Measurements from ENCODE around the gene TSPAN33. TPM values are rescaled to one million over a fixed set of nuclear protein-coding genes. Genes with fewer than 3 reads are reported as not detected.

The TSPAN33 gene
- total and polyA plus RNA-seq, 9 of the 15 experiments (the other 6 are each of a cell fraction or from before 2014, with no cell fraction given) = 0.03 to 1.5 (median 0.23) TPM; not detected in 2

- no peaks in the 10 kb centered on the region for H3K79me2 ChIP-seq (ENCODE audit: control insufficient read depth, insufficient read depth, low read length)
- TF ChIP-seq CREB1 (IDR thresholded peaks at IDR 0.05) (no peak), CREB1 (CRISPR knock-in tag; IDR thresholded peaks at IDR 0.05) (no peak), MTA2 (IDR thresholded peaks at IDR 0.05; ENCODE audit: low read depth) (no peak), PCBP2 (IDR thresholded peaks at IDR 0.05; ENCODE audit: low read depth, low read length, poor library complexity, severe bottlenecking) (no peak), SPI1 (IDR thresholded peaks at IDR 0.05; ENCODE audit: borderline replicate concordance, low read depth, low read length) (no peak)
- ATAC-seq (no peak), DNase-seq (ENCODE audit: extremely low read depth in 1 of 4, low spot score in 3 of 4) (no peak), FAIRE-seq (no peak)
- no peaks in the 10 kb centered on the region for H4K20me1 ChIP-seq (replicated peaks; ENCODE audit: control insufficient read depth, insufficient read depth, low read length)
- H2AFZ ChIP-seq (ENCODE audit: low read depth, low read length) = no peak overlapping the region
- no peak overlapping the region for H3K4me2 ChIP-seq (ENCODE audit: insufficient read depth, low read length)
- ChIA-PET POLR2A (interaction anchor here (0.6 to 1.3 kb wide), 3 partner anchors 9 to 698 kb away, joined by 3 to 4 read pairs (median 4); no protein-coding TSS in a partner anchor), CTCF (ENCODE audit: low intra/inter-chr PET ratio) (interaction anchor here (0.6 kb wide), 1 partner anchor 74 kb away, joined by 3 read pairs; no protein-coding TSS in a partner anchor)
- in situ Hi-C loops (cut with MboI) (no loop called here), intact Hi-C loops (cut with micrococcal nuclease) (no loop called here)
- H3K9me1 ChIP-seq (ENCODE audit: control insufficient read depth, insufficient read depth, low read length) = no peaks in the 10 kb centered on the region
- no peak overlapping the region for H3K4me3 ChIP-seq
- H3K27ac ChIP-seq (ENCODE audit: extremely low read depth, low read depth, low read length) = no peak overlapping the region
- no TSS peak for BruUV-seq (replicated peaks)
- H3K9ac ChIP-seq (ENCODE audit: insufficient read depth in 1 of 2, low read depth in 2 of 2, low read length in 2 of 2) = no peak overlapping the region
- H3K4me1 ChIP-seq (replicated peaks in 1 of 2; ENCODE audit: control insufficient read depth in 2 of 2, insufficient read depth in 2 of 2, low read length in 2 of 2) = no peaks in the 10 kb centered on the region
- H3K27me3 ChIP-seq (ENCODE audit: control insufficient read depth in 2 of 2, insufficient read depth in 2 of 2, low read length in 2 of 2) = peaks cover 12 to 29% of the 10 kb centered on the region in 2 experiments
- H3K9me3 ChIP-seq (replicated peaks; ENCODE audit: control insufficient read depth, insufficient read depth, low read depth, low read length) = no peaks in the 10 kb centered on the region
- no peaks in the 10 kb centered on the region for H3K36me3 ChIP-seq (ENCODE audit: control insufficient read depth, insufficient read depth, low read length)
- 4% methylated on average over 3 of the region's 3 CpGs for WGBS (ENCODE audit: insufficient coverage, low coverage, missing lambda C conversion rate)
These were observed 7.4 kb upstream of the TSPAN33 start for GRCh38 chr7:129136887-129137642.

- no peak overlapping the region for H3K9ac ChIP-seq (ENCODE audit: insufficient read depth in 1 of 2, low read depth in 2 of 2, low read length in 2 of 2)
- no TSS peak for BruUV-seq (replicated peaks)
- no peaks in the 10 kb centered on the region for H3K9me1 ChIP-seq (ENCODE audit: control insufficient read depth, insufficient read depth, low read length)
- FAIRE-seq (no peak), DNase-seq (ENCODE audit: extremely low read depth in 1 of 4, low spot score in 3 of 4) (no peak), ATAC-seq (no peak)
- H3K27ac ChIP-seq (ENCODE audit: extremely low read depth, low read depth, low read length) = no peak overlapping the region
- POLR2A ChIA-PET = interaction anchor here (1.2 kb wide), 1 partner anchor 196 kb away, joined by 3 read pairs; no protein-coding TSS in a partner anchor
- WGBS (ENCODE audit: insufficient coverage, low coverage, missing lambda C conversion rate) = 15% methylated on average over 10 of the region's 10 CpGs
- no peaks in the 10 kb centered on the region for H3K79me2 ChIP-seq (ENCODE audit: control insufficient read depth, insufficient read depth, low read length)
- no peaks in the 10 kb centered on the region; the same call in 1 of the 2 replicates for H4K20me1 ChIP-seq (replicated peaks; ENCODE audit: control insufficient read depth, insufficient read depth, low read length)
- H3K4me1 ChIP-seq (replicated peaks in 1 of 2; ENCODE audit: control insufficient read depth in 2 of 2, insufficient read depth in 2 of 2, low read length in 2 of 2) = peaks cover 0 to 12% of the 10 kb centered on the region in 2 experiments; a peak in 3 of 5 replicates
- TF ChIP-seq ZNF76 (CRISPR knock-in tag; IDR thresholded peaks at IDR 0.05; ENCODE audit: borderline replicate concordance) (no peak), CBX8 (IDR thresholded peaks at IDR 0.05; ENCODE audit: borderline replicate concordance, extremely low read depth, low read depth, low read length, poor library complexity, severe bottlenecking) (peak; percentile 74)
- intact Hi-C loops (cut with micrococcal nuclease) = no loop called here
- H3K27me3 ChIP-seq (ENCODE audit: control insufficient read depth in 2 of 2, insufficient read depth in 2 of 2, low read length in 2 of 2) = peaks cover 60 to 69% of the 10 kb centered on the region in 2 experiments
- H3K36me3 ChIP-seq (ENCODE audit: control insufficient read depth, insufficient read depth, low read length) = no peaks in the 10 kb centered on the region
- no peak overlapping the region for H3K4me3 ChIP-seq
- no peaks in the 10 kb centered on the region for H3K9me3 ChIP-seq (replicated peaks; ENCODE audit: control insufficient read depth, insufficient read depth, low read depth, low read length)
- no peak overlapping the region for H3K4me2 ChIP-seq (ENCODE audit: insufficient read depth, low read length)
- CTCF ChIA-PET (ENCODE audit: low intra/inter-chr PET ratio) = no interaction called here
- in situ Hi-C loops (cut with MboI) = no loop called here
- no peak overlapping the region for H2AFZ ChIP-seq (ENCODE audit: low read depth, low read length)
These were observed 798 bp upstream of the TSPAN33 start for GRCh38 chr7:129143724-129144094.

Data from K562 (cell line).